Peyer's patch (tissue), 4 donors: ENCODE data around the gene EPB41L4A. TPM values are rescaled to one million over a fixed set of nuclear protein-coding genes. Genes with fewer than 3 reads are reported as not detected.

ENCODE experiments used
- DNase-seq, 3 donors: peaks; one replicate each; pipeline ENCODE4 v3.0.0-alpha.2; 2017 to 2019
- H3K27ac ChIP-seq, 4 donors: fragments of 200-600 bp; sonication (generic); one replicate each; pipeline ENCODE4 v1.5.1; 2016 to 2019
- H3K27me3 ChIP-seq, 2 donors: fragments of 200-600 bp; sonication (generic); one replicate each; pipeline ENCODE4 v1.5.1; 2019
- H3K36me3 ChIP-seq, 3 donors: fragments of 200-600 bp; sonication (generic); one replicate each; pipeline ENCODE4 v1.5.1; 2016 to 2019
- H3K4me1 ChIP-seq, 4 donors: fragments of 200-600 bp; sonication (generic); one replicate each; pipeline ENCODE4 v1.5.1; 2016 to 2019
- H3K4me3 ChIP-seq, 4 donors: fragments of 200-600 bp; sonication (generic); 1 replicate in 3 of 4; 2 replicates in 1 of 4; pipeline ENCODE4 v1.5.1; 2016 to 2019; ENCODE audit warnings: mild to moderate bottlenecking in 1 of 4
- H3K9me3 ChIP-seq, 4 donors: fragments of 200-600 bp; sonication (generic); one replicate each; pipeline ENCODE4 v1.5.1; 2016 to 2019; ENCODE audit warnings: mild to moderate bottlenecking in 1 of 4
- POLR2A ChIP-seq, 2 donors: fragments of 450-650 bp; IDR thresholded peaks; one replicate each; pipeline ENCODE4 v1.5.1; 2017; ENCODE audit warnings: antibody characterized with exemption in 2 of 2, mild to moderate bottlenecking in 2 of 2, moderate library complexity in 2 of 2
- total RNA-seq, 4 donors: library from RNA; depleted of rRNA; stranded (reverse); fragments of >200 nt; gene quantifications; one replicate each; pipeline ENCODE4 v1.1.0, GENCODE V29; 2016
- TF ChIP-seq, protein P1 (sequence below), 6 experiments: fragments of 450-650 bp in 4 of 6; fragments of 200-600 bp in 2 of 6; sonication (generic) in 1 of 6; IDR thresholded peaks; one replicate each; pipeline ENCODE4 v1.5.1; 2017 to 2019; ENCODE audit warnings: antibody characterized with exemption in 6 of 6, mild to moderate bottlenecking in 3 of 6, moderate library complexity in 1 of 6

Gene EPB41L4A
- total RNA-seq, 4 donors from 2014 or later, result 3.3 to 28.9 (median 9.0) TPM

DNA sequence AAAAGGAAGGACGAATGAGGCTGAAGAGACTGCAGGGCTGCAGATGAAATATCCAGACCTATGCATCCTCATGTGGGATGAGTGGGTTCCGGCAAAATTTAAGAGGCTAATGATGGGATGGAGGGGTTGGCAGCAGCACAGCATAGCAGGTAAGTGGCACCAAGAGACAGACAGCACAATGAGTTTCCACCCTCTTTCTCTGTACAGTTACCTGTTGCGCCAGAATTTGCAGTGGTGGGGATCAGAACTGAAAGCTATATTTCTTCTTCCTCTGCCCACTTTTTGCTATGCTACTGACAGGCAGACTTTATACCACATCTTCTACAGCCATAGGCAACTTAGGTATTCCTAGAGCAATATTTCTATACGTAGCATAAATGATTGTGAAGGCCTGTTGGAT, 227.0 kb downstream of the EPB41L4A start:
- Histone ChIP-seq H3K4me3 (no peak overlapping the region), H3K9me3 (no peaks in the 10 kb centered on the region), H3K4me1 (no peaks in the 10 kb centered on the region), H3K27me3 (no peaks in the 10 kb centered on the region), H3K36me3 (no peaks in the 10 kb centered on the region), H3K27ac (no peak overlapping the region)
- TF ChIP-seq, protein P1, sequence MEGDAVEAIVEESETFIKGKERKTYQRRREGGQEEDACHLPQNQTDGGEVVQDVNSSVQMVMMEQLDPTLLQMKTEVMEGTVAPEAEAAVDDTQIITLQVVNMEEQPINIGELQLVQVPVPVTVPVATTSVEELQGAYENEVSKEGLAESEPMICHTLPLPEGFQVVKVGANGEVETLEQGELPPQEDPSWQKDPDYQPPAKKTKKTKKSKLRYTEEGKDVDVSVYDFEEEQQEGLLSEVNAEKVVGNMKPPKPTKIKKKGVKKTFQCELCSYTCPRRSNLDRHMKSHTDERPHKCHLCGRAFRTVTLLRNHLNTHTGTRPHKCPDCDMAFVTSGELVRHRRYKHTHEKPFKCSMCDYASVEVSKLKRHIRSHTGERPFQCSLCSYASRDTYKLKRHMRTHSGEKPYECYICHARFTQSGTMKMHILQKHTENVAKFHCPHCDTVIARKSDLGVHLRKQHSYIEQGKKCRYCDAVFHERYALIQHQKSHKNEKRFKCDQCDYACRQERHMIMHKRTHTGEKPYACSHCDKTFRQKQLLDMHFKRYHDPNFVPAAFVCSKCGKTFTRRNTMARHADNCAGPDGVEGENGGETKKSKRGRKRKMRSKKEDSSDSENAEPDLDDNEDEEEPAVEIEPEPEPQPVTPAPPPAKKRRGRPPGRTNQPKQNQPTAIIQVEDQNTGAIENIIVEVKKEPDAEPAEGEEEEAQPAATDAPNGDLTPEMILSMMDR (IDR thresholded peaks at IDR 0.05), result no peak
- TF ChIP-seq POLR2A (IDR thresholded peaks at IDR 0.05), result no peak
- DNase-seq, result no peak

DNA sequence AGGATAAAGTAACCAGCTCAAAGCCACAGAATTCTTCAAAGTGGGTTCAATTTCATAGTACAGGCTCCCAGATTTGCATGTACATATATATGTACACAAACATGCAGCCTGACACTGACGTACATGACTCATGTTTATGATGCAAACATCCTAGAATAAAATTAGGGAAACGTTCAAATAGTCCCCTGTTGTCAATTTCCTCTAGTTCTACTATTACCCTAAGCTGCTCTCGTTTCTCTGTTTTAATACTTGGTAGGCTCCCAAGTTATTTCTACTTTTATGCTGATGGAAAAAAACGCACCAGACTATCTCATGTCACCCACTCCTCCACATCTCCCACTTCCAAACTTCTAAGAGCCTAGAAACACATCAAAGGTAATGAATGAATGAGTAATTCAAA, 229.7 kb downstream of the EPB41L4A start:
- DNase-seq, result no peak
- no peaks in the 10 kb centered on the region for H3K36me3 ChIP-seq
- TF ChIP-seq, protein P1 (IDR thresholded peaks at IDR 0.05), result no peak
- no peak for TF ChIP-seq POLR2A (IDR thresholded peaks at IDR 0.05)
- no peak overlapping the region for H3K27ac ChIP-seq
- no peak overlapping the region for H3K4me3 ChIP-seq
- H3K27me3 ChIP-seq, result no peaks in the 10 kb centered on the region
- no peaks in the 10 kb centered on the region for H3K9me3 ChIP-seq
- no peaks in the 10 kb centered on the region for H3K4me1 ChIP-seq

DNA sequence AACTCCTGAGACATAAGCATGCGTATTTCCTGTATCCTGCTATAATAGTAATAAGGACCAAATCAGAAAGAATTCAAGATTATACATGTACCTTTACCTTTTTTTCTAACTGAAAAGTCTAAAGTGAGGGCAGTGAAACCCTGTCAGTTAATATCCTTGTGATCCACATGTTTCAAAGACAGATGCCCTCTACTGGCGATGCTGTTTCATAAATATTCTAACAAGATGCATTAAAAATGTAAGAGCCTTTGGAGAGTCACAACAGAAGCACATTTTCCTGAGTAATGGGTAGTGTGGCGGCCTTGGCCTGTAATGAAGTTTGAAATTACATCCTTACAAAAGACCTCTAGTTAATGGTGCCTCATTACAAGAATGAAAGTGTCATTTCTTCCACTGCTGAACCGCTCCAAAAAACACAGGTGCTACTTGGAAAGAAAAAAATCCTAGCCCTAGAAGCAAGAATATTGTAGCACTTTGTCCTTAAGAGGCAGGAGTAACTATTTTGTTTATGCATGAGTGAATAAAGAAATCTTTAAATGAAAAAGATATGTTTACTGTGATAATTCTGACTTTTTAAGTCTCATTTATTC, 232.6 kb downstream of the EPB41L4A start:
- Histone ChIP-seq H3K9me3 (no peaks in the 10 kb centered on the region), H3K4me3 (no peak overlapping the region), H3K4me1 (no peaks in the 10 kb centered on the region), H3K36me3 (no peaks in the 10 kb centered on the region), H3K27ac (no peak overlapping the region), H3K27me3 (no peaks in the 10 kb centered on the region)
- DNase-seq, result no peak
- no peak for TF ChIP-seq POLR2A (IDR thresholded peaks at IDR 0.05)
- TF ChIP-seq, protein P1 (IDR thresholded peaks at IDR 0.05), result peak in 4 of 6 experiments; percentile 31 to 40 (median 36)

DNA sequence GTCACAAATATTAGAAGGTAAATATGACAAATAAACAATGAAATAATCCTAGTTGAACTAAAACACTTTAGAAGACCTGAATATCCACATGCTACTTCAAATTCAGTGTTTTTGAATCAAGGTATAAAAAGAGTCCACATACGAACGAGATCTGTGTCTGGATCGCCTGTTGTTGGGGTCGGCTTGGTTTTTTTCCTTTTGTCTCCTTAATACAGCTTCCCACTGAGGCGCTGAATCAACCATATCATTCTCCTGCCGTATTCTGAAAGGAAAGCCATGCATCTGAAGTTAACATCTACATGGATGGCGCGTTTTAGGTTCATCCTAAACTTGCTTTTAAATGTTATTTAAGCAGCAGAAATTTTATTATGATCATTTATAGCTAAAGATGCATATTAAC, 235.2 kb downstream of the EPB41L4A start:
- no peak for DNase-seq
- TF ChIP-seq POLR2A (IDR thresholded peaks at IDR 0.05), result no peak
- TF ChIP-seq, protein P1 (IDR thresholded peaks at IDR 0.05), result no peak
- H3K9me3 ChIP-seq, result no peaks in the 10 kb centered on the region
- H3K27ac ChIP-seq, result no peak overlapping the region
- no peaks in the 10 kb centered on the region for H3K4me1 ChIP-seq
- no peaks in the 10 kb centered on the region for H3K27me3 ChIP-seq
- H3K4me3 ChIP-seq, result no peak overlapping the region
- no peaks in the 10 kb centered on the region for H3K36me3 ChIP-seq

DNA sequence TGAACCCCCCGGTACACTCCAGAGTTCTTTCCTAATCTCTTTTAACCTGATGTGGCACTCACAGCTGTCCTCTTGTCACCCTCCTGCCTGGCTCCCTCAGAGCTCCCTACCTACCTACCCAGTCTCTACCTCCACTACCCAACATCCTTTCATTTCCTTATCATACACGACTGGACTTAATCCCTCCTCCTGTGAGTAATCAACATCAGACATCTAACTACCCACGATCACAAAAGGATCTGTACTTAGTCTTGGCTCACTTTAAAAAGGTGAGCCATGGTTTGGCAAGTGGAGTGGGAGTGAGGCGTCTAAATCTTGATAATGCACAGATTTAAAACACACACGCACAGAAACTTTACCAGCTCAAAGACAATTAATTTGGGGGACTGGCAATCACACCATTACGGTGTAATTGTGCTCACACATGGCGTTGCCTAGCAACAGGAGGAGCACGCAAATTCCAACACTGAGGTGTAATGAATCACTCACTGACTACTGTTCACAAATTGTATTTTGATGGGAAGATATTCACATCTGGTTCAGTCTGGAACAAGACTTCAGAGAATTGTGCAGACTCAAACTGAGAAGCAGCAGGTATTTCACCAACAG, 235.9 kb downstream of the EPB41L4A start:
- H3K27me3 ChIP-seq, result no peaks in the 10 kb centered on the region
- no peaks in the 10 kb centered on the region for H3K4me1 ChIP-seq
- DNase-seq, result no peak
- H3K36me3 ChIP-seq, result no peaks in the 10 kb centered on the region
- TF ChIP-seq, protein P1 (IDR thresholded peaks at IDR 0.05), result no peak
- TF ChIP-seq POLR2A (IDR thresholded peaks at IDR 0.05), result no peak
- H3K27ac ChIP-seq, result no peak overlapping the region
- no peak overlapping the region for H3K4me3 ChIP-seq
- H3K9me3 ChIP-seq, result no peaks in the 10 kb centered on the region
